ENCODE measurements around the gene MME.

The MME gene

DNA sequence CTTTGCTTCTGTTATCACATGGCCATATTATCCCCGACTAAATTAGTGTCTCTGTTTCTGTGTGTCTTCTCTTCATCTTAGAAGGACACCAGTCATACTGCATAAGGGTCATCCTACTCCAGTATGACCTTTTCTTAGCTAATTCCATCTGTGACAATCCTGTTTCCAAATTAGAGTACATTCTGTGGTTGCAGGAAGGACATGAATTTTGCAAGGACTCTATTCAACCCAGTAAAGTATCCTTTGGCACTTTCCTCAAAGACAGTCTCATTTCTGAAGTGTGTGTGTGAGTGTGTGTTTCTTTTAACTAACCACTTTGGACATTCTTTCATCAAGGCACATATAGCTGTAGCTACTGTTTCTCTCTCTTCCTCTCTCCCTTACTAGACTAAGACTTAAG, 15.2 kb upstream of the MME start:
- Histone ChIP-seq H2AFZ (ENCODE audit: low read length) (no peak overlapping the region), H3K27ac (replicated peaks; ENCODE audit: low read length) (no peak overlapping the region), H4K91ac (ENCODE audit: low read depth, low read length, poor library complexity) (no peak overlapping the region), H3K14ac (ENCODE audit: low read length) (no peak overlapping the region), H4K8ac (ENCODE audit: low read depth, low read length) (no peak overlapping the region), H3K4me3 (ENCODE audit: low read length in 2 of 2) (no peak overlapping the region), H3K9me3 (replicated peaks in 1 of 2; ENCODE audit: control insufficient read depth in 2 of 2, insufficient read depth in 1 of 2, low read depth in 1 of 2, low read length in 2 of 2) (no peaks in the 10 kb centered on the region), H2BK120ac (ENCODE audit: low read depth, low read length) (no peak overlapping the region), H2AK5ac (ENCODE audit: low read depth, low read length) (no peak overlapping the region), H3K27me3 (ENCODE audit: control insufficient read depth in 3 of 3, insufficient read depth in 3 of 3, low read depth in 1 of 3, low read length in 3 of 3) (no peaks in the 10 kb centered on the region), H2BK15ac (ENCODE audit: low read length) (no peak overlapping the region), H3K23ac (ENCODE audit: low read depth, low read length, poor library complexity) (no peak overlapping the region), H3K36me3 (replicated peaks in 1 of 2; ENCODE audit: control insufficient read depth in 2 of 2, insufficient read depth in 2 of 2, low read length in 2 of 2) (no peaks in the 10 kb centered on the region), H2BK12ac (ENCODE audit: low read length) (no peak overlapping the region), H3K4ac (ENCODE audit: low read length) (no peak overlapping the region), H3K4me1 (ENCODE audit: control insufficient read depth in 2 of 2, insufficient read depth in 1 of 2, low read depth in 1 of 2, low read length in 2 of 2) (no peaks in the 10 kb centered on the region), H3K18ac (ENCODE audit: low read length) (no peak overlapping the region), H3K4me2 (ENCODE audit: insufficient read depth, low read length, poor library complexity, severe bottlenecking) (no peak overlapping the region), H2BK5ac (ENCODE audit: low read length) (no peak overlapping the region), H3K79me1 (ENCODE audit: low read depth, low read length) (no peaks in the 10 kb centered on the region), H3K9ac (ENCODE audit: low read depth, low read length, poor library complexity) (no peak overlapping the region)
- WGBS, 2 donors (ENCODE audit: extremely low coverage in 2 of 2, insufficient read length in 2 of 2, insufficient replicate concordance in 1 of 2): no CpG with 5 or more reads among the region's 1 CpG
- DNase-seq (ENCODE audit: low spot score): no peak

DNA sequence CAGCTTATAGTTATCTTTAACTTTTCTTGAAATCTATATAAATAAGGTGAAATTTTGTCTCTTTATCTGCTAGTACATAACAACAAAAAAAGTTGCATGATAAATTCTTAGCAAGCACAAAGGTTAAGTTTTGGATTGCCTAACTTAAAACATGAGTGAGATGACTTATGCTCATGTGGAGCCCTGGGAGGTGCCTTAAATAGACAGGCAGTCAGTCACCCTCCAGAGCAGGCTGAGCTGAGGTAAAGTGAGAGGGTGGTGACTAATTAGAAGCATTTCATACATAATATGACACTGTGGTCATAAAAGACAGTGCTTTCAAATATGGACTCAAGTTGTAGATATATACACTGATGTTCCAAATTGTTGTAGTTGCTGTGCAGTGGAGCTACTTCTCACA, 14.6 kb upstream of the MME start:
- no peaks in the 10 kb centered on the region for H3K4me1 ChIP-seq (ENCODE audit: control insufficient read depth in 2 of 2, insufficient read depth in 1 of 2, low read depth in 1 of 2, low read length in 2 of 2)
- no peak overlapping the region for H3K9ac ChIP-seq (ENCODE audit: low read depth, low read length, poor library complexity)
- H2AFZ ChIP-seq (ENCODE audit: low read length): no peak overlapping the region
- no peak overlapping the region for H3K4me2 ChIP-seq (ENCODE audit: insufficient read depth, low read length, poor library complexity, severe bottlenecking)
- H4K91ac ChIP-seq (ENCODE audit: low read depth, low read length, poor library complexity): no peak overlapping the region
- no peak overlapping the region for H3K27ac ChIP-seq (replicated peaks; ENCODE audit: low read length)
- H2AK5ac ChIP-seq (ENCODE audit: low read depth, low read length): no peak overlapping the region
- H4K8ac ChIP-seq (ENCODE audit: low read depth, low read length): no peak overlapping the region
- no peaks in the 10 kb centered on the region for H3K36me3 ChIP-seq (replicated peaks in 1 of 2; ENCODE audit: control insufficient read depth in 2 of 2, insufficient read depth in 2 of 2, low read length in 2 of 2)
- H2BK15ac ChIP-seq (ENCODE audit: low read length): no peak overlapping the region
- no peak overlapping the region for H3K4ac ChIP-seq (ENCODE audit: low read length)
- no peaks in the 10 kb centered on the region for H3K9me3 ChIP-seq (replicated peaks in 1 of 2; ENCODE audit: control insufficient read depth in 2 of 2, insufficient read depth in 1 of 2, low read depth in 1 of 2, low read length in 2 of 2)
- H3K79me1 ChIP-seq (ENCODE audit: low read depth, low read length): no peaks in the 10 kb centered on the region
- no peak overlapping the region for H3K4me3 ChIP-seq (ENCODE audit: low read length in 2 of 2)
- no peak overlapping the region for H3K23ac ChIP-seq (ENCODE audit: low read depth, low read length, poor library complexity)
- H3K18ac ChIP-seq (ENCODE audit: low read length): no peak overlapping the region
- H3K14ac ChIP-seq (ENCODE audit: low read length): no peak overlapping the region
- H2BK120ac ChIP-seq (ENCODE audit: low read depth, low read length): no peak overlapping the region
- no peaks in the 10 kb centered on the region for H3K27me3 ChIP-seq (ENCODE audit: control insufficient read depth in 3 of 3, insufficient read depth in 3 of 3, low read depth in 1 of 3, low read length in 3 of 3)
- no peak overlapping the region for H2BK5ac ChIP-seq (ENCODE audit: low read length)
- no peak overlapping the region for H2BK12ac ChIP-seq (ENCODE audit: low read length)
- DNase-seq (ENCODE audit: low spot score): no peak

- H3K14ac ChIP-seq (ENCODE audit: low read length): no peak overlapping the region
Measured at GRCh38 chr3:155069729-155070128, 10.4 kb upstream of the MME start.

GRCh38 chr3:155070316-155070715, 9.8 kb upstream of the MME start:
- no peaks in the 10 kb centered on the region for H3K79me1 ChIP-seq (ENCODE audit: low read depth, low read length)
- H3K23ac ChIP-seq (ENCODE audit: low read depth, low read length, poor library complexity): no peak overlapping the region
- H4K91ac ChIP-seq (ENCODE audit: low read depth, low read length, poor library complexity): no peak overlapping the region
- no peak overlapping the region for H3K4me2 ChIP-seq (ENCODE audit: insufficient read depth, low read length, poor library complexity, severe bottlenecking)
- no peak overlapping the region for H2BK120ac ChIP-seq (ENCODE audit: low read depth, low read length)
- no CpG with 5 or more reads among the region's 2 CpGs for WGBS, 2 donors (ENCODE audit: extremely low coverage in 2 of 2, insufficient read length in 2 of 2, insufficient replicate concordance in 1 of 2)
- H3K4me1 ChIP-seq (ENCODE audit: control insufficient read depth in 2 of 2, insufficient read depth in 1 of 2, low read depth in 1 of 2, low read length in 2 of 2): no peaks in the 10 kb centered on the region
- no peak overlapping the region for H2AFZ ChIP-seq (ENCODE audit: low read length)
- no peak overlapping the region for H3K14ac ChIP-seq (ENCODE audit: low read length)
- H2BK5ac ChIP-seq (ENCODE audit: low read length): no peak overlapping the region
- no peaks in the 10 kb centered on the region for H3K27me3 ChIP-seq (ENCODE audit: control insufficient read depth in 3 of 3, insufficient read depth in 3 of 3, low read depth in 1 of 3, low read length in 3 of 3)
- H3K9me3 ChIP-seq (replicated peaks in 1 of 2; ENCODE audit: control insufficient read depth in 2 of 2, insufficient read depth in 1 of 2, low read depth in 1 of 2, low read length in 2 of 2): no peaks in the 10 kb centered on the region
- H3K27ac ChIP-seq (replicated peaks; ENCODE audit: low read length): no peak overlapping the region
- DNase-seq (ENCODE audit: low spot score): no peak
- H2BK15ac ChIP-seq (ENCODE audit: low read length): no peak overlapping the region
- no peak overlapping the region for H2AK5ac ChIP-seq (ENCODE audit: low read depth, low read length)
- no peak overlapping the region for H3K4me3 ChIP-seq (ENCODE audit: low read length in 2 of 2)
- no peak overlapping the region for H2BK12ac ChIP-seq (ENCODE audit: low read length)
- H3K4ac ChIP-seq (ENCODE audit: low read length): no peak overlapping the region
- no peak overlapping the region for H4K8ac ChIP-seq (ENCODE audit: low read depth, low read length)
- no peak overlapping the region for H3K9ac ChIP-seq (ENCODE audit: low read depth, low read length, poor library complexity)
- H3K18ac ChIP-seq (ENCODE audit: low read length): no peak overlapping the region
- no peaks in the 10 kb centered on the region for H3K36me3 ChIP-seq (replicated peaks in 1 of 2; ENCODE audit: control insufficient read depth in 2 of 2, insufficient read depth in 2 of 2, low read length in 2 of 2)

More at GRCh38 chr3:155069729-155070128, 10.4 kb upstream of the MME start:
- Histone ChIP-seq H3K4ac (ENCODE audit: low read length) (no peak overlapping the region), H3K27ac (replicated peaks; ENCODE audit: low read length) (no peak overlapping the region), H3K36me3 (replicated peaks in 1 of 2; ENCODE audit: control insufficient read depth in 2 of 2, insufficient read depth in 2 of 2, low read length in 2 of 2) (no peaks in the 10 kb centered on the region), H3K4me3 (ENCODE audit: low read length in 2 of 2) (no peak overlapping the region), H3K9me3 (replicated peaks in 1 of 2; ENCODE audit: control insufficient read depth in 2 of 2, insufficient read depth in 1 of 2, low read depth in 1 of 2, low read length in 2 of 2) (no peaks in the 10 kb centered on the region), H4K8ac (ENCODE audit: low read depth, low read length) (no peak overlapping the region), H2AK5ac (ENCODE audit: low read depth, low read length) (no peak overlapping the region), H4K91ac (ENCODE audit: low read depth, low read length, poor library complexity) (no peak overlapping the region), H2BK120ac (ENCODE audit: low read depth, low read length) (no peak overlapping the region), H3K79me1 (ENCODE audit: low read depth, low read length) (no peaks in the 10 kb centered on the region), H3K9ac (ENCODE audit: low read depth, low read length, poor library complexity) (no peak overlapping the region), H2BK15ac (ENCODE audit: low read length) (no peak overlapping the region), H3K23ac (ENCODE audit: low read depth, low read length, poor library complexity) (no peak overlapping the region), H3K27me3 (ENCODE audit: control insufficient read depth in 3 of 3, insufficient read depth in 3 of 3, low read depth in 1 of 3, low read length in 3 of 3) (no peaks in the 10 kb centered on the region), H3K18ac (ENCODE audit: low read length) (no peak overlapping the region), H2BK5ac (ENCODE audit: low read length) (no peak overlapping the region), H3K4me1 (ENCODE audit: control insufficient read depth in 2 of 2, insufficient read depth in 1 of 2, low read depth in 1 of 2, low read length in 2 of 2) (no peaks in the 10 kb centered on the region), H2BK12ac (ENCODE audit: low read length) (no peak overlapping the region), H3K4me2 (ENCODE audit: insufficient read depth, low read length, poor library complexity, severe bottlenecking) (no peak overlapping the region), H2AFZ (ENCODE audit: low read length) (no peak overlapping the region)
- DNase-seq (ENCODE audit: low spot score): no peak
- WGBS, 2 donors (ENCODE audit: extremely low coverage in 2 of 2, insufficient read length in 2 of 2, insufficient replicate concordance in 1 of 2): no CpG with 5 or more reads among the region's 3 CpGs
